ENCODE data around the gene SLC9A3.
A peak's percentile ranks its signal among the peaks of the same experiment; 100 is the strongest.
"Not testable (repeated sequence)": the region's sequence is repeated elsewhere in the genome, so short reads cannot be mapped to it uniquely, and the experiment has no call there.

The SLC9A3 gene

GRCh38 chr5:524234-524972, at the start of gene SLC9A3:
Gene SLC9A3, minus strand, starts transcription at chr5:524449.
- no peak for DNase-seq

GRCh38 chr5:573976-574375, 49.7 kb upstream of the SLC9A3 start:
- no peak for DNase-seq

GRCh38 chr5:573206-573605, 49.0 kb upstream of the SLC9A3 start:
- DNase-seq: no peak

- DNase-seq: peak; percentile 22
Measured at GRCh38 chr5:572398-573019, 48.3 kb upstream of the SLC9A3 start.

- no peak for DNase-seq
Measured at GRCh38 chr5:571791-572190, 47.5 kb upstream of the SLC9A3 start.

GRCh38 chr5:570886-571285, 46.6 kb upstream of the SLC9A3 start:
- no peak for DNase-seq

DNA sequence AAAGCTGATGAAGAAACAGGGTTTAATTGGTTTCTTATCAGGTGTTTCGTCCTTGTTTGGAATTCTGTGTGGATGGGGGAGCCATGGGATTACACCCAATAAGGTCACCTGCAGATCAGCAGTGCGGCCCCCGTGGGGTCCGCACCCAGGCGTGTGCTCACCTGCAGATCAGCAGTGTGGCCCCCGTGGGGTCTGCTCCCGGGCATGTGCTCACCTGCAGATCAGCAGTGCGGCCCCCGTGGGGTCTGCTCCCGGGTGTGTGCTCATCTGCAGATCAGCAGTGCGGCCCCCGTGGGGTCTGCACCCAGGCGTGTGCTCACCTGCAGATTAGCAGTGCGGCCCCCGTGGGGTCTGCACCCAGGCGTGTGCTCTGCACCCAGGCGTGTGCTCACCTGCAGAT, 46.2 kb upstream of the SLC9A3 start:
- no peak for DNase-seq

GRCh38 chr5:569868-570361, 45.7 kb upstream of the SLC9A3 start:
- no peak for DNase-seq

GRCh38 chr5:569358-569867, 45.2 kb upstream of the SLC9A3 start:
- DNase-seq: no peak

GRCh38 chr5:568809-569208, 44.6 kb upstream of the SLC9A3 start:
- DNase-seq: no peak

GRCh38 chr5:568061-568781, 44.0 kb upstream of the SLC9A3 start:
- no peak for DNase-seq

GRCh38 chr5:567664-568060, 43.4 kb upstream of the SLC9A3 start:
- DNase-seq: no peak

- no peak for DNase-seq
Measured at GRCh38 chr5:566636-567309, 42.5 kb upstream of the SLC9A3 start.

DNA sequence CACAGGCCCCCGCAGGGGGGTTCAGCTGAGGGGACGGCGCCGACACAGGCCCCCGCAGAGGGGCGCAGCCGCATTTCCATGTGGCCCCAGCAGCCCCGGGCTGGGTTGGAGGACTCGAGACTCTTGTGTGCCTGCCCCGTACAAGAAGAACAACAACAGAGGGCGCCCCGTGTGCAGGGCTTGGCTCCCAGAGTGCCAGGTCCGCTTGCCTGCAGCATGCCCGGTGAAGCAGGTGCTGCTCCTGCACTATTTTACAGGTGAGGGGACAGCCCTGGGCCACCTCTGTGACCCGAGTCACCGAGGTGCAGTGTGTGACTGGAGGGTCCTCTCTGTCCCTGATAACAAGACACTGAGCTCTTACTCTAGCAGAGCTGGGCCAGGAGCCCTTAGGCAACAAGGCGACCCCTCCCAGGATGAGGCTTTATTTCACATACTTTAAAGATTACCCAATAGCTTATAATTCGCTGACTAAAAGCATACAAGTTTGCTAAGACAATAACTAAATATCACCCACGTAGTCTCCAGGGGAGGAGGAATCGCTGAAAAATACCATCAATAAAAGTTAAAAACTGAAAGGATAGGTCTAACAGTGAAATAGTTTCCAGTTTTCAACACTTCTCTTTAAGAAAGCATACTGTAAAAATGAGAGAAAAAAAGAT, 41.7 kb upstream of the SLC9A3 start:
- DNase-seq: no peak

- DNase-seq: no peak
Measured at GRCh38 chr5:561408-561807, 37.2 kb upstream of the SLC9A3 start.

DNA sequence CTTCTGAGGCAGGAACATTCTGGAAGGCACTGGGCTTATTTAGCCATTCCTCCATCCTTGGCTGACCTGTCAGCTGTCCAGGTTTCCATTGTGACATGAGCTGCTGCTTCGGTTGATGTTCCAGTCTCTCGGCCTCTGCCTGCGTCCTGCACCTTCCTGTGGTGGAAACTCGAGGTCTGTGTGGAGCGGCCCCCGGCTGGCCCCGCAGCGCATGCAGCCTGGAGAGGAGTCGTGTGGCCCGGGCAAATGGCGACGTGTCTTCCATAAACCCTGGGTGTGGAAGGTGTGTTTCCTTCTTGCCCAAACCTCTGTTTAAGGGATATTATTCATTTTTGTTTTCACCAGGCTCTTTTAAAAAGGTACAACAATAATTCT, 36.5 kb upstream of the SLC9A3 start:
- DNase-seq: no peak

- no peak for DNase-seq
Measured at GRCh38 chr5:558871-559503, 34.7 kb upstream of the SLC9A3 start.

DNA sequence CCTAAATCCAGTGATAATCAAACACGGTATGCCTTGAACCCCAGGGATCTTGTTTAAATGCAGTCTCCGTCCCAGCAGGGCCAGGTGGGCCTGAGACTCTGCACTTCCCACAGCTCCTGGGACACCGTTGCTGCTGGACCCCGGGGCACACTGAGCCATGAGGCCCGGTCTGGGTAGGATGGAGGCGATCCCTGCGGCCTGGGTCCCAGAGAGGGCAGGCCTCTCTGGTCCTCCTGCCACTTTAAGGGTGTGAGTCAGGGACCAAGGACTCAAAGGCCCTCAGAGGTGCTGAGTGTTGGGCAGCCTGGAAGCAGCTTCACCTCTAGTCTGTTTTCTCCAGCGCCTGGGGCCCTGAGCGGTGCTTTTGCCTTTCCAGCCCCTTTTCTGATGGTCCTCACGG, 34.1 kb upstream of the SLC9A3 start:
- no peak for DNase-seq

DNA sequence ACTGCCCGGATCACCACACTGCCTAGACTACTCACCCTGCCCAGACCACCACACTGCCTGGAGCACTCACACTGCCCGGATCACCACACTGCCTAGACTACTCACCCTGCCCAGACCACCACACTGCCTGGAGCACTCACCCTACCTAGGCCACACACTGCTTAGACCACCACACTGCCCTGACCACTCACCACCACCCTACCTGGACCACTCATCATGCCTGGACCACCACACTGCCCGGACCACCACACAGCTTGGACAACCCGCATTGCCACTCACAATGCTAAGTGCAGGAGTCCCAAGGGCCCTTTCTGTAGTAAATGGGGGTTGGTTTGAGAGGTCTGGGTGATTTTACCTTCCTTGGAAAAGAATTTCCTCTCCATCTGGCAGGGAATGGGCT, 33.7 kb upstream of the SLC9A3 start:
- DNase-seq: not testable (repeated sequence)

DNA sequence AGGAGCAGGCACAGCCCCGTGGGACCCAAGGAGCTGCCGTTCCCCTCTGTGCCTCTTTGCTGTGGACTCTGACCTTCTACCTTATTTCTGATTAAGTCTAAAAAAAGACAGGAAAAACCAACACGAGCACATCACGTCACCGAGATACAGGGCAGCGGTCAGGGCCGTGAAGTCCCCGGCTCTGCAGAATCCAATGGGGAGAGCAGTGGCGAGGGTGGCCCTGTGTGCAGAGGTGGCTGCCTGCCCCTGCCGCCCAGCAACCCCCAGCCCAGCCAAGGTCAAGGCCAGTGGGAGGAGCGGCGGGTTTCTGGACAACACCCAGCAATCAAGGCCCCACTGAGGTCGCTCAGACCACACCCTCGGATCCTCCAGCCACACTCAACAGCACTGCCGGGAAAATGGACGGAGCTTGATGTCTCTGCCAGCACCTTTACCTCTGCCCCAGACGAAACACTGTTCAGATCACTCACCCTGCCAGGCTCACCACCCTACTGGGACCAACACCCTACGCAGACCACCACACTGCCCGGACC, 32.7 kb upstream of the SLC9A3 start:
- DNase-seq: no peak

DNA sequence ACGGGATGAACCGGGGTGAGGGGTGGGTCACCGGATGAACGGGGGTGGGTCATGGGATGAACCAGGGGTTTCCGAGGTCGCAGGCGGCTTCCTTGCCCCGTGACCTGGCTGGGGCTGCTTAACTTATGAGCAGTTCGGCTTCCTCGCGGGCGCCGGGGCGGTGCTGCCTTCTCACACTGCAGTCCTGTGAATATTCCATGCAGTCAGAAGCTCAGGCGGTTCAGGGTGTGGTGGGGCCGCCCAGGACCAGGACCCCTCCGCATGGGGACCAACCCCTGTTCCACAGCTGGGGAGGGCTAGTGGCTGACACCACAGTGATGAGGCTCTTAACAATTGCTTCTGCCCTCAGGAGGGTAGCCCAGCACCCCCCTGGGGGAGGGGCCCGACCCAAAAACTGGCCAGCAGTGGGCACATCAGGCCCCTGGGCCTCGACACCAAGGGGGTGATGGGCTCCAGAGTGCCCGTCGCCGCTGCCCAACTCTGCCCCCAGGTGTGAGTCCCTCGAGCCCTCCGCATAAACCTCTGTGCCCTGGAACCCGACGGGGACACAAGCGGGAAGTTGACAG, 30.9 kb upstream of the SLC9A3 start:
- no peak for DNase-seq

Data from NCI-H1105 (cell line).